Measurements from ENCODE around the gene FOXP1. TPM values are rescaled to one million over a fixed set of nuclear protein-coding genes. Genes with fewer than 3 reads are reported as not detected.

FOXP1 gene
- total RNA-seq, 1 donor = 55.7 TPM

DNA sequence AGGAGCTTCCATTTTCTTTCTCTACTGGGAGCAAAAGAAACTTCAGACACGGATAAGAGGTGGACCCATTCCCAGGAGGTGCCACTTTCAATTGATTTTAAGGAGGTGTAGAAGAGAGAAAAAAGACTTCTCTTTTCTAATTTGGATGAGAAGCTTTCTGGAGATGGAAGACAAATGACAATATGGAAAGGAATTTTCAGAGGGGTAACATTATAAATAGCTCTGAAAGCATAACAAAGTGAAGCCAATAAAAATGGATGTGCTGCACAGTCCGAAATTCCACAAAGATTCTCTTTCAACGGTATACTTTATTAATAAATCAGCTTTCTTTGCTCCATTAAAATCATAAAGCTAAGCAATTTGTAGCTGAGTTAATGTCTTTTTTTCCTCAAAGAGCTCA lies 663.9 kb downstream of the FOXP1 start:
- no peak for DNase-seq (ENCODE audit: low read depth)
- H3K4me3 ChIP-seq (ENCODE audit: low read depth, low read length) = no peak overlapping the region
- TF ChIP-seq, protein P1, sequence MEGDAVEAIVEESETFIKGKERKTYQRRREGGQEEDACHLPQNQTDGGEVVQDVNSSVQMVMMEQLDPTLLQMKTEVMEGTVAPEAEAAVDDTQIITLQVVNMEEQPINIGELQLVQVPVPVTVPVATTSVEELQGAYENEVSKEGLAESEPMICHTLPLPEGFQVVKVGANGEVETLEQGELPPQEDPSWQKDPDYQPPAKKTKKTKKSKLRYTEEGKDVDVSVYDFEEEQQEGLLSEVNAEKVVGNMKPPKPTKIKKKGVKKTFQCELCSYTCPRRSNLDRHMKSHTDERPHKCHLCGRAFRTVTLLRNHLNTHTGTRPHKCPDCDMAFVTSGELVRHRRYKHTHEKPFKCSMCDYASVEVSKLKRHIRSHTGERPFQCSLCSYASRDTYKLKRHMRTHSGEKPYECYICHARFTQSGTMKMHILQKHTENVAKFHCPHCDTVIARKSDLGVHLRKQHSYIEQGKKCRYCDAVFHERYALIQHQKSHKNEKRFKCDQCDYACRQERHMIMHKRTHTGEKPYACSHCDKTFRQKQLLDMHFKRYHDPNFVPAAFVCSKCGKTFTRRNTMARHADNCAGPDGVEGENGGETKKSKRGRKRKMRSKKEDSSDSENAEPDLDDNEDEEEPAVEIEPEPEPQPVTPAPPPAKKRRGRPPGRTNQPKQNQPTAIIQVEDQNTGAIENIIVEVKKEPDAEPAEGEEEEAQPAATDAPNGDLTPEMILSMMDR (IDR thresholded peaks at IDR 0.05; ENCODE audit: insufficient read depth, low read depth, low read length) = no peak

DNA sequence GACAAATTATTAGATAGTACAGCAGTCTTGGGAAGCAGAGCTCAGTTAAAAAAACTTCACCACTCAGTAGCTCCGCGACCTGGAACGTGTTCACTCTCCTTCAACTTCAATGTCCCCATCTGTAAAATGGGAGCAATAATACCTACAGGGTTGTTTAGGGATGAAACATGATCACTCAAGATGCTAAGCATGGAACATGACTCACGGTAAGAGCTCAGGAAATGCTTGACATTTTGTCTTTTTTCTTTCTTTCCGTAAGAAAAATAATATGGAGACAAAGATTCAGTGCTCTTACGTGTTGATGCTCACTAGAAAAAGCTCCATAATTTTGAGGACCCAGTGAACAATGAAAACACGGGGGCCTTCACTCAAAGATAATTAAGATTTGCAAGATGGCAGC lies 664.4 kb downstream of the FOXP1 start:
- no peak for DNase-seq (ENCODE audit: low read depth)
- H3K4me3 ChIP-seq (ENCODE audit: low read depth, low read length) = no peak overlapping the region
- TF ChIP-seq, protein P1 (IDR thresholded peaks at IDR 0.05; ENCODE audit: insufficient read depth, low read depth, low read length) = no peak

DNA sequence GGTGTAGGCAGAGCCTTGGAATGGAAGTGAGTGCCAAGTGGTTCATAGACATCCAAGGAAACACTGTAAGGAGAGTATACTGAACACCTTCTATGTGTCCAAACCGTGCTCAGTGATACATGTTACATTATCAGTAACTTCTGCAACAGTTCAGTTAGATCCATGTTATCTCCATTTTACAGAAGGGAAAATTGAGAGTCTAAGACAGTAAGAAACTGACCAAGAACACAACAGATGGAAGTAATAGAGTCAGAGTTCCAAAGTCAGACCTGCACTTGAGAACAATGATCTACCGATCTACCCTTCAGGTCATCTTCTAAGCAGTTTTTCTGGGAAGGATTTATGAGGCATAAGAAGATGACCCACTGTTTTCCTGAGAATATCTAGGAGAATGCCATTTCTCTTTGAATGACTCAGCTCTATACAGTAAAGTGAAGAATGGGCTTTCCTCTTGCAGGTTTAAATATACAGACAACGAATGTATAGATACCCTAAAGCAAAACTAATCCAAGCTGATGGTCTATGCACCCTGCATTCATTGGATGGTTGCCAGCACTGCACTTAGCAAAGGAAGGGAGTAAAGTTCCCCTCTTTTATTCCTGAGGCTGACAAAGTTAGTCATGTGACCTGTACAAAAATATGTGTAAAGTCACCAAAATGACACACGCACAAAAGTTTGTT lies 667.0 kb downstream of the FOXP1 start:
- TF ChIP-seq, protein P1 (IDR thresholded peaks at IDR 0.05; ENCODE audit: insufficient read depth, low read depth, low read length) = no peak
- no peak for DNase-seq (ENCODE audit: low read depth)
- no peak overlapping the region for H3K4me3 ChIP-seq (ENCODE audit: low read depth, low read length)

DNA sequence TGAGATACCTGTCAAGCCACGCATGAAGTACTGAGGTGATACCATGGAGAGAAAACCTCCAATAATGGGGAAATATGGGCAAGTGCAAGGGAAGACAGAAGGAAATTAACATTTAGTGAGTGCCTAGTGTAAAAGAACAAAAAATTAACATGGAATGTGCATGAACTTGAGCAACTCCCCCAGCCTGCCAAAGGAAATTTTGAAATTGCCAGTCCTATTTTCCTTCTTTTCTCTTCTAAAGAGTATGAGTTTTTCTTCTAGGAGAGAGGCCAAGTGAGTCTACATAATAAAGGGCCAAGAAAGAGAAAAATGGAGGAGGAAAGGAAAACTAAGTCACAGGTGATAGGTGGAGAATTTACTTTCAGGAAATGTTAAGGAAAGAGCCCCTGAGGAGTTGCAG lies 668.7 kb downstream of the FOXP1 start:
- TF ChIP-seq, protein P1 (IDR thresholded peaks at IDR 0.05; ENCODE audit: insufficient read depth, low read depth, low read length) = no peak
- no peak for DNase-seq (ENCODE audit: low read depth)

DNA sequence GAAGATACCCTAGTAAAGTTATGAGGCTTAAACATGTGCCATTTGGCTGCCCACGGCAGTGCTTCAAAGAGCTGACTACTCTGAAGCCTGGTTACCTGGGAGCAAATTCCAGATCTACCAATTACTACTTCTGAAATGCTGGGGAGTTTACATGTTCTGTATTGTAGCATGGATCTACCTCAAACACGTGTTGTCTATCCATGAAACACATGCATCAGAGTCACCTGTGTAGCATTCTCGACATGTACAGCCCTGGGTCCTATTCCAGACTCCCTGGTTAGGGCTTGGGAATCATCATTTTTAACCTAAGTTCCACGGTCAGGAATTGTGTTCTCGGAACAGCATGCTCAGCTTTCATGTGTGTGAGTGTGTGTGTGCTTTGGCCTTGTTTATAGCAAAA lies 671.8 kb downstream of the FOXP1 start:
- no peak overlapping the region for H3K4me3 ChIP-seq (ENCODE audit: low read depth, low read length)
- TF ChIP-seq, protein P1 (IDR thresholded peaks at IDR 0.05; ENCODE audit: insufficient read depth, low read depth, low read length) = no peak
- DNase-seq (ENCODE audit: low read depth) = no peak

More for the DNA sequence above, 668.7 kb downstream of the FOXP1 start:
- no peak overlapping the region for H3K4me3 ChIP-seq (ENCODE audit: low read depth, low read length)

DNA sequence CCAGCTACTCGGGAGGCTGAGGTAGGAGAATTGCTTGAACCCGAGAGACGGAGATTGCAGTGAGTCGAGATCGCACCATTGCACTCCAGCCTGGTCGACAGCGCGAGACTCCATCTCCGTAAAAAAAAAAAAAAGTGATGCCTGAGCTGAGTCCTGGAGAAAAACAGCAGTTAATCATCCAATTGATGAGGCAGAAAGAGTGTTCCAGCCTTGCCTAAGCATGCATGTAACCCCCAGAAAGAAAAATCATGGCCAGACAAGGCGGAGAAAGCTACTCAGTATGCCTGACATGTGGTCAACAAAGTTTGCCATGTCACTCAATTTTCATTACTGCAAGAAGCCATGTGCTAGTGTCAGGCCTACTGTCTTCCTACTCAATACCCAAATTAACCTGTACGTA lies 678.0 kb downstream of the FOXP1 start:
- no peak for DNase-seq (ENCODE audit: low read depth)
- H3K4me3 ChIP-seq (ENCODE audit: low read depth, low read length) = no peak overlapping the region
- TF ChIP-seq, protein P1 (IDR thresholded peaks at IDR 0.05; ENCODE audit: insufficient read depth, low read depth, low read length) = no peak

Small RNA genes within 50 kb of the gene (small RNA-seq; reads per million reads assigned to genes)
- 0.85 reads per million for gene MIR1284

Other genes starting within 250 kb of the FOXP1 start
- 0.43 and 0.64 TPM in 2 replicates for gene EIF4E3, start 141.7 kb upstream of the FOXP1 start, total RNA-seq
- not detected in 2 replicates for gene GPR27, start 170.1 kb upstream of the FOXP1 start, total RNA-seq
- gene PROK2, start 201.4 kb upstream of the FOXP1 start, total RNA-seq = not detected in 2 replicates